KMS-11 (cell line): Measurements from ENCODE around the gene MAGEB6B.
"Not testable (repeated sequence)": the region's sequence is repeated elsewhere in the genome, so short reads cannot be mapped to it uniquely, and the experiment has no call there.

Experiments used
- H2AFZ ChIP-seq: fragments of 200-600 bp; sonication (generic); 2 replicates; pipeline ENCODE4 v1.6.1; 2016; ENCODE audit warnings: antibody characterized with exemption, mixed run types, low read depth
- H3K27ac ChIP-seq: fragments of 200-600 bp; sonication (generic); 2 replicates; pipeline ENCODE4 v1.6.1; 2016; ENCODE audit warnings: mild to moderate bottlenecking, mixed run types
- H3K27me3 ChIP-seq: fragments of 200-600 bp; sonication (generic); 2 replicates; pipeline ENCODE4 v1.6.1; 2017; ENCODE audit warnings: mild to moderate bottlenecking, low read depth, mixed run types, moderate library complexity; ENCODE audit not compliant: insufficient read depth
- H3K36me3 ChIP-seq: fragments of 200-600 bp; sonication (generic); 2 replicates; pipeline ENCODE4 v1.6.1; 2017; ENCODE audit warnings: mild to moderate bottlenecking, mixed run types; ENCODE audit not compliant: insufficient read depth
- H3K4me1 ChIP-seq: fragments of 200-600 bp; sonication (generic); 2 replicates; pipeline ENCODE4 v1.6.1; 2016; ENCODE audit warnings: mild to moderate bottlenecking, low read depth, mixed run types; ENCODE audit not compliant: poor library complexity, severe bottlenecking
- H3K4me2 ChIP-seq: fragments of 200-600 bp; sonication (generic); 2 replicates; pipeline ENCODE4 v1.7.0; 2016; ENCODE audit warnings: mild to moderate bottlenecking, mixed run types
- H3K4me3 ChIP-seq: fragments of 200-600 bp; sonication (generic); IDR thresholded peaks from 2 replicates; pipeline ENCODE4 v1.6.1; 2017; ENCODE audit warnings: low read depth, low read length, mixed read lengths; ENCODE audit not compliant: insufficient read depth
- H3K79me2 ChIP-seq: fragments of 200-600 bp; sonication (generic); 2 replicates; pipeline ENCODE4 v1.6.1; 2016; ENCODE audit warnings: low read depth, mixed run types; ENCODE audit not compliant: insufficient read depth
- H3K9ac ChIP-seq: fragments of 200-600 bp; sonication (generic); 2 replicates; pipeline ENCODE4 v1.6.1; 2016; ENCODE audit warnings: mild to moderate bottlenecking, mixed run types
- H4K20me1 ChIP-seq: fragments of 200-600 bp; sonication (generic); 2 replicates; pipeline ENCODE4 v1.6.1; 2016; ENCODE audit warnings: mild to moderate bottlenecking, mixed run types; ENCODE audit not compliant: insufficient read depth
- TF ChIP-seq, protein P1 (sequence below): fragments of 200-600 bp; sonication (generic); conservative IDR thresholded peaks from 2 replicates; pipeline ENCODE4 v1.6.1; 2017; ENCODE audit warnings: low read depth, mild to moderate bottlenecking, antibody characterized with exemption, low read length, moderate library complexity, mixed read lengths

MAGEB6B gene

DNA sequence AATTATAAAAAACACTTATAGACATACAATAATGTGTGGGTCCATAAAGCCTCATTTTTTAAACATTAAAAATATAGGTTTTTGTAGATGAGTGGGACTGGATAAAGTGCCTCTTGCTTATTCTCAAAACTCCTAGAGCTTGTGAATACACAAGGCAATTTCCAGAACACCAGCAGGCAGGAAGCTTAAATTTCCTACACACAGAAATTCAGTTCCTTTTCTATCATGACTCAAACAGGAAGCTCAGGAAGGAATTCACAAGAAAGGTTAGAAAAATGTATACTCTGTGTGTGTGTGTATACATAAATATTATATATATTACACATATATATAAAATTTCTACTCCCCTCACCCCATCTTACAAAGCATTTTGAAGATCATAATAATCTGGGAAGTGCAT is 43.2 kb downstream of the MAGEB6B start:
- H3K4me1 ChIP-seq = no peaks in the 10 kb centered on the region
- no peaks in the 10 kb centered on the region for H4K20me1 ChIP-seq
- H3K36me3 ChIP-seq = no peaks in the 10 kb centered on the region
- H3K27me3 ChIP-seq = no peaks in the 10 kb centered on the region
- TF ChIP-seq, protein P1, sequence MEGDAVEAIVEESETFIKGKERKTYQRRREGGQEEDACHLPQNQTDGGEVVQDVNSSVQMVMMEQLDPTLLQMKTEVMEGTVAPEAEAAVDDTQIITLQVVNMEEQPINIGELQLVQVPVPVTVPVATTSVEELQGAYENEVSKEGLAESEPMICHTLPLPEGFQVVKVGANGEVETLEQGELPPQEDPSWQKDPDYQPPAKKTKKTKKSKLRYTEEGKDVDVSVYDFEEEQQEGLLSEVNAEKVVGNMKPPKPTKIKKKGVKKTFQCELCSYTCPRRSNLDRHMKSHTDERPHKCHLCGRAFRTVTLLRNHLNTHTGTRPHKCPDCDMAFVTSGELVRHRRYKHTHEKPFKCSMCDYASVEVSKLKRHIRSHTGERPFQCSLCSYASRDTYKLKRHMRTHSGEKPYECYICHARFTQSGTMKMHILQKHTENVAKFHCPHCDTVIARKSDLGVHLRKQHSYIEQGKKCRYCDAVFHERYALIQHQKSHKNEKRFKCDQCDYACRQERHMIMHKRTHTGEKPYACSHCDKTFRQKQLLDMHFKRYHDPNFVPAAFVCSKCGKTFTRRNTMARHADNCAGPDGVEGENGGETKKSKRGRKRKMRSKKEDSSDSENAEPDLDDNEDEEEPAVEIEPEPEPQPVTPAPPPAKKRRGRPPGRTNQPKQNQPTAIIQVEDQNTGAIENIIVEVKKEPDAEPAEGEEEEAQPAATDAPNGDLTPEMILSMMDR = no peak
- H3K4me3 ChIP-seq = no peak overlapping the region
- no peak overlapping the region for H3K4me2 ChIP-seq
- H2AFZ ChIP-seq = no peak overlapping the region
- no peaks in the 10 kb centered on the region for H3K79me2 ChIP-seq
- H3K9ac ChIP-seq = no peak overlapping the region
- H3K27ac ChIP-seq = no peak overlapping the region

DNA sequence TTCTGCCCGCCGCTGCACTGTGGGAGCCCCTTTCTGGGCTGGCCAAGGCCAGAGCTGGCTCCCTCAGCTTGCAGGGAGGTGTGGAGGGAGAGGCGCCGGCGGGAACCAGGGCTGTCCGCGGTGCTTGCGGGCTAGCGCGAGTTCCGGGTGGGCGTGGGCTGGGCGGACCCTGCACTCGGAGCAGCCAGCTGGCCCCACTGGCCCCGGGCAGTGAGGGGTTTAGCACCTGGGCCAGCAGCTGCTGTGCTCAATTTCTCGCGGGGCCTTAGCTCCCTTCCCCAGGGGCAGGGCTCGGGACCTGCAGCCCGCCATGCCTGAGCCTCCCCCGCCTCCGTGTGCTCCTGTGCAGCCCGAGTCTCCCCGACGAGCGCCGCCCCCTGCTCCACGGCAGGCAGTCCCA is 44.3 kb downstream of the MAGEB6B start:
- H3K36me3 ChIP-seq, H3K27me3 ChIP-seq, H3K9ac ChIP-seq, H3K79me2 ChIP-seq, H3K4me2 ChIP-seq, H4K20me1 ChIP-seq, H3K4me3 ChIP-seq, H2AFZ ChIP-seq, H3K27ac ChIP-seq, H3K4me1 ChIP-seq: not testable (repeated sequence)

DNA sequence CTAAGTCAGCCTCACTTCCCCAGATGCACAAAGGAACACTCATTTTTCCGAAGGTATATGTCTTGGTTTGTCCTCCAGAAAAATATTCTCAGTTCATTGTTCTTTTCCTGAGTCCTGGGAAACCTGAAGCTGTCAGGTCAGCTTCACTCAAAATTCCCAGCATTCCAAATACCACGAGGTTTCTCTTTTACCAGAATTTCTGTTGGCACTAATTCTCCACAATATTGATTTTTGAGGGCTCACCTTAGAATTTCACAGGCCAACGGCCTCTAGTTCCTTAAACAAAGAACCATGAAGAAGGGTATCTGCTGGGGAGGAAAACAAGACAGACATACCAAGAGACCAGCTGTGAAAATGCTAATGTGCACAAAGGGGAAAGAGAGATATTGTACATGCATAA is 47.6 kb downstream of the MAGEB6B start:
- TF ChIP-seq, protein P1 = no peak
- Histone ChIP-seq H3K4me1 (no peaks in the 10 kb centered on the region), H4K20me1 (no peaks in the 10 kb centered on the region)

More for the DNA sequence above, 47.6 kb downstream of the MAGEB6B start:
- Histone ChIP-seq H3K9ac (no peak overlapping the region), H2AFZ (no peak overlapping the region), H3K79me2 (no peaks in the 10 kb centered on the region), H3K27me3 (no peaks in the 10 kb centered on the region), H3K4me2 (no peak overlapping the region), H3K27ac (no peak overlapping the region), H3K36me3 (no peaks in the 10 kb centered on the region), H3K4me3 (no peak overlapping the region)
